ENCODE measurements around the gene PPP1R37. TPM values are rescaled to one million over a fixed set of nuclear protein-coding genes. Genes with fewer than 3 reads are reported as not detected.
A peak's percentile ranks its signal among the peaks of the same experiment; 100 is the strongest.

The PPP1R37 gene
- total RNA-seq, 1 experiment from 2014 or later, result 45.7 TPM

DNA sequence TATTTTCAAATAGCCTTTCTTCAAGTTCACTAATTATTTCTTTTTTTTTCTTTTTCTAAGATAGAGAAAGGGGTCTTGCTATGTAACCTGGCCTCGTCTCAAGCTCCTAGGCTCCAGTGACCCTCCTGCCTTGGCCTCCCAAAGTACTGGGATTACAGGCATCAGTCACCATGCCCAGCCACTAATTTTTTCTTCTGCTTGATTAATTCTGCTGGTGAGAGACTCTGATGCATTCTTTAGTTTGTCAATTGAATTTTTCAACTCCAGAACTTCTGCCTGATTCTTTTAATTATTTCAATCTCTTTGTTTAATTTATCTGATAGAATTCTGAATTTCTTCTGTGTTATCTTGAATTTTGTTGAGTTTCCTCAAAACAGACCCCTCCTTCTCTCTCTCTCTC is 97.0 kb downstream of the PPP1R37 start:
- Mint-ChIP-seq H3K36me3 (ENCODE audit: insufficient read depth, unreplicated experiment) (no peaks in the 10 kb centered on the region), H3K27ac (ENCODE audit: unreplicated experiment) (no peak overlapping the region), H3K4me1 (ENCODE audit: low read depth, unreplicated experiment) (no peaks in the 10 kb centered on the region), H3K27me3 (ENCODE audit: unreplicated experiment) (no peaks in the 10 kb centered on the region), H3K4me3 (ENCODE audit: low read depth, unreplicated experiment) (no peak overlapping the region), H3K9me3 (ENCODE audit: low read depth, unreplicated experiment) (no peaks in the 10 kb centered on the region)
- no TSS peak for BruUV-seq (replicated peaks)
- no peak for DNase-seq
- intact Hi-C loops (cut with micrococcal nuclease; ENCODE audit: unreplicated experiment), result no loop called here
- TF ChIP-seq, protein P1, sequence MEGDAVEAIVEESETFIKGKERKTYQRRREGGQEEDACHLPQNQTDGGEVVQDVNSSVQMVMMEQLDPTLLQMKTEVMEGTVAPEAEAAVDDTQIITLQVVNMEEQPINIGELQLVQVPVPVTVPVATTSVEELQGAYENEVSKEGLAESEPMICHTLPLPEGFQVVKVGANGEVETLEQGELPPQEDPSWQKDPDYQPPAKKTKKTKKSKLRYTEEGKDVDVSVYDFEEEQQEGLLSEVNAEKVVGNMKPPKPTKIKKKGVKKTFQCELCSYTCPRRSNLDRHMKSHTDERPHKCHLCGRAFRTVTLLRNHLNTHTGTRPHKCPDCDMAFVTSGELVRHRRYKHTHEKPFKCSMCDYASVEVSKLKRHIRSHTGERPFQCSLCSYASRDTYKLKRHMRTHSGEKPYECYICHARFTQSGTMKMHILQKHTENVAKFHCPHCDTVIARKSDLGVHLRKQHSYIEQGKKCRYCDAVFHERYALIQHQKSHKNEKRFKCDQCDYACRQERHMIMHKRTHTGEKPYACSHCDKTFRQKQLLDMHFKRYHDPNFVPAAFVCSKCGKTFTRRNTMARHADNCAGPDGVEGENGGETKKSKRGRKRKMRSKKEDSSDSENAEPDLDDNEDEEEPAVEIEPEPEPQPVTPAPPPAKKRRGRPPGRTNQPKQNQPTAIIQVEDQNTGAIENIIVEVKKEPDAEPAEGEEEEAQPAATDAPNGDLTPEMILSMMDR (IDR thresholded peaks at IDR 0.05; ENCODE audit: unreplicated experiment), result no peak
- CTCF ChIA-PET, result no interaction called here

DNA sequence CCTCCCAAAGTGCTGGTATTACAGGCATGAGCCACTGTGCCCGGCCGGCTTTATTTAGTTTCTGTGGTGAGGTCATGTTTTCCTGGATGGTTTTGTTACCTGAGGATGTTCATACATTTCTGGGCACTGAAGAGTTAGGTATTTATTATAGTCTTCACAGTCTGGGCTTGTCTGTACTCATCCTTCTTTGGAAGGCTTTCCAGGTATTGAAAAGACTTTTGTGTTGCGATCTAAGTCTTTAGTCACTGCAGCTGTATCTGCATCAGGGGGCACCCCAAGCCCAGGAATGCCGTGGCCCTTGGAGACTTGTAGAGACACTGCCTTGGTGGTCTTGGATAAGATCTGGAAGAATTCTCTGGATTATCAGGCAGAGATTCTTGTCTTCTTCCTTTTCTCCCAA is 98.4 kb downstream of the PPP1R37 start:
- BruUV-seq (replicated peaks), result no TSS peak
- H3K9me3 Mint-ChIP-seq (ENCODE audit: low read depth, unreplicated experiment), result no peaks in the 10 kb centered on the region
- TF ChIP-seq, protein P1 (IDR thresholded peaks at IDR 0.05; ENCODE audit: unreplicated experiment), result no peak
- H3K4me1 Mint-ChIP-seq (ENCODE audit: low read depth, unreplicated experiment), result no peaks in the 10 kb centered on the region
- H3K27ac Mint-ChIP-seq (ENCODE audit: unreplicated experiment), result no peak overlapping the region
- H3K27me3 Mint-ChIP-seq (ENCODE audit: unreplicated experiment), result no peaks in the 10 kb centered on the region
- intact Hi-C loops (cut with micrococcal nuclease; ENCODE audit: unreplicated experiment), result no loop called here
- no peak overlapping the region for H3K4me3 Mint-ChIP-seq (ENCODE audit: low read depth, unreplicated experiment)
- H3K36me3 Mint-ChIP-seq (ENCODE audit: insufficient read depth, unreplicated experiment), result no peaks in the 10 kb centered on the region
- no peak for DNase-seq
- CTCF ChIA-PET, result no interaction called here

DNA sequence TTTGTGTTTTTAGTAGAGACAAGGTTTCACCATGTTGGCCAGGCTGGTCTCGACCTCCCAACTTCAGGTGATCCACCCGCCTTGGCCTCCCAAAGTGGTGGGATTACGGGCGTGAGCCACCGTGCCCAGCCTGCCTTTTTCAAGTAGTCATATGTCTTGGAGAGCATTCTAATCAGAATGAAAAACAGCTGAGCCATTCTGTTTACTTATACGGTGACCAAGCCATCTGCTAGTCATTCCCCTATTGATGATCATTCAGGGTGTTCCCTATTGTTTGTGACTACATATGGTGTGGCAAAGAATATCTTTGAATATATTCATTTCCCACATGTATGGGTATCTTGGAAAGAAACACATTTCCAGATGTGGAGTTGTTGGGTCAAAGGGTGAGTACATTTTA is 102.8 kb downstream of the PPP1R37 start:
- intact Hi-C loops (cut with micrococcal nuclease; ENCODE audit: unreplicated experiment), result no loop called here
- no peaks in the 10 kb centered on the region for H3K4me1 Mint-ChIP-seq (ENCODE audit: low read depth, unreplicated experiment)
- TF ChIP-seq, protein P1 (IDR thresholded peaks at IDR 0.05; ENCODE audit: unreplicated experiment), result no peak
- CTCF ChIA-PET, result interaction anchor here (0.5 to 0.6 kb wide), 3 partner anchors 17 to 172 kb away, joined by 3 read pairs; no protein-coding TSS in a partner anchor
- no peak overlapping the region for H3K27ac Mint-ChIP-seq (ENCODE audit: unreplicated experiment)
- peaks cover 41% of the 10 kb centered on the region for H3K27me3 Mint-ChIP-seq (ENCODE audit: unreplicated experiment)
- H3K4me3 Mint-ChIP-seq (ENCODE audit: low read depth, unreplicated experiment), result no peak overlapping the region
- BruUV-seq (replicated peaks), result no TSS peak
- no peaks in the 10 kb centered on the region for H3K36me3 Mint-ChIP-seq (ENCODE audit: insufficient read depth, unreplicated experiment)
- DNase-seq, result peak; percentile 19
- H3K9me3 Mint-ChIP-seq (ENCODE audit: low read depth, unreplicated experiment), result no peaks in the 10 kb centered on the region

Other genes starting within 250 kb of the PPP1R37 start
- 137 and 174 TPM in 2 replicates for gene NECTIN2, start 246.9 kb upstream of the PPP1R37 start, total RNA-seq (2022)
- 152 and 162 TPM in 2 replicates for gene TOMM40, start 201.9 kb upstream of the PPP1R37 start, total RNA-seq (2022)
- 1.1 and 4.1 TPM in 2 replicates for gene APOE, start 187.4 kb upstream of the PPP1R37 start, total RNA-seq (2022)
- 4.7 and 5.0 TPM in 2 replicates for gene APOC1, start 178.6 kb upstream of the PPP1R37 start, total RNA-seq (2022)
- gene APOC4, start 150.9 kb upstream of the PPP1R37 start, total RNA-seq (2022), result not detected in 2 replicates
- gene APOC2, start 147.1 kb upstream of the PPP1R37 start, total RNA-seq (2022), result not detected in 2 replicates
- gene CLPTM1, start 137.8 kb upstream of the PPP1R37 start, total RNA-seq (2022), result 172 and 183 TPM in 2 replicates
- gene RELB, start 91.7 kb upstream of the PPP1R37 start, total RNA-seq (2022), result 37.9 and 44.5 TPM in 2 replicates
- gene CLASRP, start 54.1 kb upstream of the PPP1R37 start, total RNA-seq (2022), result 115 and 126 TPM in 2 replicates
- 5.3 and 6.3 TPM in 2 replicates for gene ZNF296, start 16.7 kb upstream of the PPP1R37 start, total RNA-seq (2022)
- 36.0 and 42.0 TPM in 2 replicates for gene GEMIN7, start 13.9 kb upstream of the PPP1R37 start, total RNA-seq (2022)
- 0.64 TPM in 2 replicates for gene NKPD1, start 67.8 kb downstream of the PPP1R37 start, total RNA-seq (2022)
- gene TRAPPC6A, start 85.1 kb downstream of the PPP1R37 start, total RNA-seq (2022), result 55.7 and 57.0 TPM in 2 replicates
- gene BLOC1S3, start 85.6 kb downstream of the PPP1R37 start, total RNA-seq (2022), result 22.7 and 25.2 TPM in 2 replicates
- gene EXOC3L2, start 152.2 kb downstream of the PPP1R37 start, total RNA-seq (2022), result not detected in 2 replicates
- 45.9 and 50.3 TPM in 2 replicates for gene MARK4, start 158.1 kb downstream of the PPP1R37 start, total RNA-seq (2022)
- gene CKM, start 229.7 kb downstream of the PPP1R37 start, total RNA-seq (2022), result not detected in 2 replicates
- 3.3 and 4.5 TPM in 2 replicates for gene KLC3, start 247.6 kb downstream of the PPP1R37 start, total RNA-seq (2022)

All from Calu3 (cell line).